ENCODE measurements around the gene SMPD4. TPM values are rescaled to one million over a fixed set of nuclear protein-coding genes. Genes with fewer than 3 reads are reported as not detected.
"Not testable (repeated sequence)": the region's sequence is repeated elsewhere in the genome, so short reads cannot be mapped to it uniquely, and the experiment has no call there.

Gene SMPD4
- total and polyA plus RNA-seq, 9 of the 15 experiments (the other 6 are each of a cell fraction or from before 2014, with no cell fraction given) = 7.5 to 123 (median 35.7) TPM

DNA sequence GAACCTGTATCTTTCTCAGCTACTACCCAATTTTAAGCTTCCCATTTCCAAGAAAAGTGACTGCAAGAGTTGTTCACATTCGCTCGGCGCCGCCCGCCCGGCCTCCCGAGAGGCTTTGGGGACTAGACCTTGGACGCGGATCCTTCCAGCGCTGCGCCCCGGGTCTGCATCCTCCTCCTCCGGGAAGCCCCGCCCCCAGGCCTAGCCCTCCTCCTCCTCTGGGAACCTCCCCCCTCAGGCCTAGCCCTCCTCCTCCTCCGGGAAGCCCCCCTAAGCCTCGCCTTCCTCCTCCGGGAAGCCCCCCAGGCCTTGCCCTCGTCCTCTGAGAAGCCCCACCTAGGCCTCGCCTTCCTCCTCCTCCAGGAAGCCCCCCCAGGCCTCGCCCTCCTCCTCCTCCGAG, 46.6 kb upstream of the SMPD4 start:
- TF ChIP-seq, protein P1, sequence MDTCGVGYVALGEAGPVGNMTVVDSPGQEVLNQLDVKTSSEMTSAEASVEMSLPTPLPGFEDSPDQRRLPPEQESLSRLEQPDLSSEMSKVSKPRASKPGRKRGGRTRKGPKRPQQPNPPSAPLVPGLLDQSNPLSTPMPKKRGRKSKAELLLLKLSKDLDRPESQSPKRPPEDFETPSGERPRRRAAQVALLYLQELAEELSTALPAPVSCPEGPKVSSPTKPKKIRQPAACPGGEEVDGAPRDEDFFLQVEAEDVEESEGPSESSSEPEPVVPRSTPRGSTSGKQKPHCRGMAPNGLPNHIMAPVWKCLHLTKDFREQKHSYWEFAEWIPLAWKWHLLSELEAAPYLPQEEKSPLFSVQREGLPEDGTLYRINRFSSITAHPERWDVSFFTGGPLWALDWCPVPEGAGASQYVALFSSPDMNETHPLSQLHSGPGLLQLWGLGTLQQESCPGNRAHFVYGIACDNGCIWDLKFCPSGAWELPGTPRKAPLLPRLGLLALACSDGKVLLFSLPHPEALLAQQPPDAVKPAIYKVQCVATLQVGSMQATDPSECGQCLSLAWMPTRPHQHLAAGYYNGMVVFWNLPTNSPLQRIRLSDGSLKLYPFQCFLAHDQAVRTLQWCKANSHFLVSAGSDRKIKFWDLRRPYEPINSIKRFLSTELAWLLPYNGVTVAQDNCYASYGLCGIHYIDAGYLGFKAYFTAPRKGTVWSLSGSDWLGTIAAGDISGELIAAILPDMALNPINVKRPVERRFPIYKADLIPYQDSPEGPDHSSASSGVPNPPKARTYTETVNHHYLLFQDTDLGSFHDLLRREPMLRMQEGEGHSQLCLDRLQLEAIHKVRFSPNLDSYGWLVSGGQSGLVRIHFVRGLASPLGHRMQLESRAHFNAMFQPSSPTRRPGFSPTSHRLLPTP (IDR thresholded peaks at IDR 0.05; ENCODE audit: borderline replicate concordance, extremely low read depth, insufficient read length) = peak; percentile 9
- TF ChIP-seq ZFP36 (IDR thresholded peaks at IDR 0.05; ENCODE audit: low read depth, low read length, partially characterized antibody) = peak; percentile 94
- H3K9me3 ChIP-seq (replicated peaks; ENCODE audit: control insufficient read depth, insufficient read depth, low read depth, low read length); POLR2A ChIA-PET; CTCF ChIA-PET (ENCODE audit: low intra/inter-chr PET ratio); H3K27me3 ChIP-seq (ENCODE audit: control insufficient read depth in 2 of 2, insufficient read depth in 2 of 2, low read length in 2 of 2); H3K36me3 ChIP-seq (ENCODE audit: control insufficient read depth, insufficient read depth, low read length); H3K4me2 ChIP-seq (ENCODE audit: insufficient read depth, low read length); in situ Hi-C loops (cut with MboI); intact Hi-C loops (cut with micrococcal nuclease); H3K79me2 ChIP-seq (ENCODE audit: control insufficient read depth, insufficient read depth, low read length); H3K27ac ChIP-seq (ENCODE audit: extremely low read depth, low read depth, low read length); FAIRE-seq; H3K9me1 ChIP-seq (ENCODE audit: control insufficient read depth, insufficient read depth, low read length); H4K20me1 ChIP-seq (replicated peaks; ENCODE audit: control insufficient read depth, insufficient read depth, low read length); H3K4me3 ChIP-seq; H3K9ac ChIP-seq (ENCODE audit: insufficient read depth in 1 of 2, low read depth in 2 of 2, low read length in 2 of 2); BruUV-seq (replicated peaks): not testable (repeated sequence)
- Histone ChIP-seq H2AFZ (ENCODE audit: low read depth, low read length) (peak overlapping the region; percentile 16; the same call in 1 of the 2 replicates), H3K4me1 (replicated peaks in 1 of 2; ENCODE audit: control insufficient read depth in 2 of 2, insufficient read depth in 2 of 2, low read length in 2 of 2) (peaks cover 0 to 35% of the 10 kb centered on the region in 2 experiments; a peak in 2 of 5 replicates)
- 2% methylated on average over 12 of the region's 21 CpGs for WGBS (ENCODE audit: insufficient coverage, low coverage, missing lambda C conversion rate)
- peak; percentile 19 to 52 (median 22) for DNase-seq (ENCODE audit: extremely low read depth in 1 of 4, low spot score in 3 of 4)
- peak; percentile 55 for ATAC-seq

DNA sequence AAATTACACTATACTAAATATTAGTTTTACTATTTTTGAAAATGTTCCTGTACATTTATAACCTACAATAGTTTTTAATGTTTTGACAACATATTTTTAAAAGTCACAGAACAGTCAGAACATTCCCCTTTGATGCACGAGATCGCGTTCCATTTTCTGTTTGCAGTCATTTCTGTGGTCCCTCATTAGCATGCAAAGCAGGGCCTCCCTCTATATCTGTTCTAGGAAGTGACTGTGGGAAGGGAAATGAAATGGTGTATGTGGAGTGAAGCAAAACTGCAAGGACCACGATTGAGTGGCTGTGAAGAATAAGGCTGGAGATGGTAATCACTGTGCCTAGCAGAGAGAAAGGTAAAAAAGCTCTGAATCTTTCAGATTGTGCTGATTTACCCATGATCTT, 41.1 kb upstream of the SMPD4 start:
- ATAC-seq; H3K27ac ChIP-seq (ENCODE audit: extremely low read depth, low read depth, low read length); H3K9ac ChIP-seq (ENCODE audit: insufficient read depth in 1 of 2, low read depth in 2 of 2, low read length in 2 of 2); H3K4me1 ChIP-seq (replicated peaks in 1 of 2; ENCODE audit: control insufficient read depth in 2 of 2, insufficient read depth in 2 of 2, low read length in 2 of 2); H3K27me3 ChIP-seq (ENCODE audit: control insufficient read depth in 2 of 2, insufficient read depth in 2 of 2, low read length in 2 of 2); POLR2A ChIA-PET; H3K9me1 ChIP-seq (ENCODE audit: control insufficient read depth, insufficient read depth, low read length); H3K79me2 ChIP-seq (ENCODE audit: control insufficient read depth, insufficient read depth, low read length); H3K36me3 ChIP-seq (ENCODE audit: control insufficient read depth, insufficient read depth, low read length); H3K4me3 ChIP-seq; H4K20me1 ChIP-seq (replicated peaks; ENCODE audit: control insufficient read depth, insufficient read depth, low read length); H3K9me3 ChIP-seq (replicated peaks; ENCODE audit: control insufficient read depth, insufficient read depth, low read depth, low read length); H2AFZ ChIP-seq (ENCODE audit: low read depth, low read length); intact Hi-C loops (cut with micrococcal nuclease); CTCF ChIA-PET (ENCODE audit: low intra/inter-chr PET ratio); H3K4me2 ChIP-seq (ENCODE audit: insufficient read depth, low read length); DNase-seq (ENCODE audit: extremely low read depth in 1 of 4, low spot score in 3 of 4); BruUV-seq (replicated peaks); FAIRE-seq: not testable (repeated sequence)
- no CpG with 5 or more reads among the region's 4 CpGs for WGBS (ENCODE audit: insufficient coverage, low coverage, missing lambda C conversion rate)
- in situ Hi-C loops (cut with MboI) = loop anchor here (5.0 kb wide), 1 partner anchor 1230 kb away; no protein-coding TSS in a partner anchor

DNA sequence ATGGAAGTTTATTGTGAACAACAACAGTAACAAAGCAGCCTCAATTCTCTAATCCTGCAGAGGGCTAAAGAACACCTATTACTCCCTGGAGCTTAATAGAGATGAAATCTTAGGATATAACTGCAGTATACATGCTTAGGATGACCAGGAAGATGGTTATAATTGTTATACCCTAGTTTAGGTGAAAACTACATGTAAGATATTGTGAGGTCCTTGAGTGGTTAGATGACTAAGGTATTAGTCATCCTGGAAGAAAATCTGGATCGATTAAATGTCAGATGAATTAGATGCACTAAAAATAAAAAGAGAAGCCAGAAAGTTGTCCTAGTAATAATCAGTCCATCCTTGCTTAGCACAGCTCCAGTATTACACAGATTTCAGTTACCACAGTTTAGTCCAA, 39.1 kb upstream of the SMPD4 start:
- H3K9ac ChIP-seq (ENCODE audit: insufficient read depth in 1 of 2, low read depth in 2 of 2, low read length in 2 of 2); ATAC-seq; H3K27ac ChIP-seq (ENCODE audit: extremely low read depth, low read depth, low read length); H3K36me3 ChIP-seq (ENCODE audit: control insufficient read depth, insufficient read depth, low read length); DNase-seq (ENCODE audit: extremely low read depth in 1 of 4, low spot score in 3 of 4); H3K4me2 ChIP-seq (ENCODE audit: insufficient read depth, low read length); H2AFZ ChIP-seq (ENCODE audit: low read depth, low read length); intact Hi-C loops (cut with micrococcal nuclease); H3K4me1 ChIP-seq (replicated peaks in 1 of 2; ENCODE audit: control insufficient read depth in 2 of 2, insufficient read depth in 2 of 2, low read length in 2 of 2); H3K9me1 ChIP-seq (ENCODE audit: control insufficient read depth, insufficient read depth, low read length); BruUV-seq (replicated peaks); CTCF ChIA-PET (ENCODE audit: low intra/inter-chr PET ratio); POLR2A ChIA-PET; H4K20me1 ChIP-seq (replicated peaks; ENCODE audit: control insufficient read depth, insufficient read depth, low read length); H3K4me3 ChIP-seq; H3K79me2 ChIP-seq (ENCODE audit: control insufficient read depth, insufficient read depth, low read length); H3K27me3 ChIP-seq (ENCODE audit: control insufficient read depth in 2 of 2, insufficient read depth in 2 of 2, low read length in 2 of 2); H3K9me3 ChIP-seq (replicated peaks; ENCODE audit: control insufficient read depth, insufficient read depth, low read depth, low read length): not testable (repeated sequence)
- FAIRE-seq = peak; percentile 54
- in situ Hi-C loops (cut with MboI) = loop anchor here (5.0 kb wide), 1 partner anchor 1232 kb away; no protein-coding TSS in a partner anchor
- no CpG with 5 or more reads among the region's 1 CpG for WGBS (ENCODE audit: insufficient coverage, low coverage, missing lambda C conversion rate)
